ENCODE results near the gene WAC.
A peak's percentile ranks its signal among the peaks of the same experiment; 100 is the strongest.
"Not testable (repeated sequence)": the region's sequence is repeated elsewhere in the genome, so short reads cannot be mapped to it uniquely, and the experiment has no call there.

The WAC gene

GRCh38 chr10:28569506-28570159, 36.7 kb downstream of the WAC start:
- DNase-seq (ENCODE audit: low spot score): no peak

- DNase-seq (ENCODE audit: low spot score): no peak
Measured at GRCh38 chr10:28570598-28570997, 37.7 kb downstream of the WAC start.

- DNase-seq (ENCODE audit: low spot score): no peak
Measured at GRCh38 chr10:28571265-28571664, 38.3 kb downstream of the WAC start.

- not testable (repeated sequence) for DNase-seq (ENCODE audit: low spot score)
Measured at GRCh38 chr10:28574214-28574613, 41.3 kb downstream of the WAC start.

GRCh38 chr10:28575852-28576251, 42.9 kb downstream of the WAC start:
- DNase-seq (ENCODE audit: low spot score): no peak

GRCh38 chr10:28577506-28577905, 44.6 kb downstream of the WAC start:
- no peak for DNase-seq (ENCODE audit: low spot score)

- DNase-seq (ENCODE audit: low spot score): no peak
Measured at GRCh38 chr10:28578454-28578853, 45.5 kb downstream of the WAC start.

- DNase-seq (ENCODE audit: low spot score): no peak
Measured at GRCh38 chr10:28580825-28581224, 47.9 kb downstream of the WAC start.

- DNase-seq (ENCODE audit: low spot score): no peak
Measured at GRCh38 chr10:28581916-28582315, 49.0 kb downstream of the WAC start.

GRCh38 chr10:28585076-28585475, 52.2 kb downstream of the WAC start:
- no peak for DNase-seq (ENCODE audit: low spot score)

GRCh38 chr10:28586176-28586575, 53.3 kb downstream of the WAC start:
- no peak for DNase-seq (ENCODE audit: low spot score)

GRCh38 chr10:28587270-28587969, 54.5 kb downstream of the WAC start:
- DNase-seq (ENCODE audit: low spot score): no peak

- no peak for DNase-seq (ENCODE audit: low spot score)
Measured at GRCh38 chr10:28587970-28588290, 55.0 kb downstream of the WAC start.

- peak; percentile 30 for DNase-seq (ENCODE audit: low spot score)
Measured at GRCh38 chr10:28592953-28593352, 60.0 kb downstream of the WAC start.

GRCh38 chr10:28593811-28594210, 60.9 kb downstream of the WAC start:
- DNase-seq (ENCODE audit: low spot score): no peak

GRCh38 chr10:28594406-28594805, 61.5 kb downstream of the WAC start:
- peak; percentile 51 for DNase-seq (ENCODE audit: low spot score)

- DNase-seq (ENCODE audit: low spot score): no peak
Measured at GRCh38 chr10:28595613-28596012, 62.7 kb downstream of the WAC start.

- DNase-seq (ENCODE audit: low spot score): no peak
Measured at GRCh38 chr10:28600056-28600455, 67.1 kb downstream of the WAC start.

GRCh38 chr10:28601012-28601411, 68.1 kb downstream of the WAC start:
- DNase-seq (ENCODE audit: low spot score): no peak

- DNase-seq (ENCODE audit: low spot score): no peak
Measured at GRCh38 chr10:28604567-28605536, 71.9 kb downstream of the WAC start.

GRCh38 chr10:28606568-28606967, 73.7 kb downstream of the WAC start:
- DNase-seq (ENCODE audit: low spot score): no peak

- DNase-seq (ENCODE audit: low spot score): not testable (repeated sequence)
Measured at GRCh38 chr10:28609636-28610035, 76.7 kb downstream of the WAC start.

- DNase-seq (ENCODE audit: low spot score): no peak
Measured at GRCh38 chr10:28612877-28613276, 80.0 kb downstream of the WAC start.
